Upper lobe of left lung (tissue), 4 donors: ENCODE results near the gene CLRN3.

ENCODE experiments used
- CTCF ChIP-seq, 6 experiments: fragments of 450-650 bp in 4 of 6; fragments of 200-600 bp in 2 of 6; sonication (generic) in 2 of 6; IDR thresholded peaks; one replicate each; pipeline ENCODE4 v1.5.1; 2016 to 2019; ENCODE audit warnings: antibody characterized with exemption in 6 of 6
- EP300 ChIP-seq, 4 donors: sonication (generic); formaldehyde crosslinking; IDR thresholded peaks; one replicate each; pipeline ENCODE4 v1.5.1; 2017; ENCODE audit warnings: antibody characterized with exemption in 4 of 4, control low read depth in 2 of 4
- POLR2A ChIP-seq, 4 donors: fragments of 450-650 bp; IDR thresholded peaks; one replicate each; pipeline ENCODE4 v1.5.1; 2016 to 2017; ENCODE audit warnings: antibody characterized with exemption in 4 of 4, mild to moderate bottlenecking in 2 of 4
- POLR2AphosphoS5 ChIP-seq, 2 donors: sonication (generic); formaldehyde crosslinking; IDR thresholded peaks; one replicate each; pipeline ENCODE4 v1.5.1; 2017; ENCODE audit warnings: antibody characterized with exemption in 2 of 2

- no peak for TF ChIP-seq CTCF (IDR thresholded peaks at IDR 0.05)
- no peak for TF ChIP-seq EP300 (IDR thresholded peaks at IDR 0.05)
- TF ChIP-seq POLR2AphosphoS5 (IDR thresholded peaks at IDR 0.05), result no peak
- no peak for TF ChIP-seq POLR2A (IDR thresholded peaks at IDR 0.05)
Measured at GRCh38 chr10:127921075-127921752, 28.5 kb upstream of the CLRN3 start.
